DMS153 treated with DMSO at 0.1 percent for 48 hours (cell line): ENCODE results near the gene MRPL55.

Experiments
- DNase-seq: peaks from one replicate; lab custom pipeline; 2025; ENCODE audit not compliant: unreplicated experiment; lab: John Stamatoyannopoulos, UW

Gene MRPL55

GRCh38 chr1:228073857-228074545 is 35.1 kb downstream of the MRPL55 start:
- DNase-seq: no peak

- DNase-seq: no peak
Measured at GRCh38 chr1:228073061-228073856, 35.8 kb downstream of the MRPL55 start.

GRCh38 chr1:228072658-228073043 is 36.4 kb downstream of the MRPL55 start:
- no peak for DNase-seq

DNA sequence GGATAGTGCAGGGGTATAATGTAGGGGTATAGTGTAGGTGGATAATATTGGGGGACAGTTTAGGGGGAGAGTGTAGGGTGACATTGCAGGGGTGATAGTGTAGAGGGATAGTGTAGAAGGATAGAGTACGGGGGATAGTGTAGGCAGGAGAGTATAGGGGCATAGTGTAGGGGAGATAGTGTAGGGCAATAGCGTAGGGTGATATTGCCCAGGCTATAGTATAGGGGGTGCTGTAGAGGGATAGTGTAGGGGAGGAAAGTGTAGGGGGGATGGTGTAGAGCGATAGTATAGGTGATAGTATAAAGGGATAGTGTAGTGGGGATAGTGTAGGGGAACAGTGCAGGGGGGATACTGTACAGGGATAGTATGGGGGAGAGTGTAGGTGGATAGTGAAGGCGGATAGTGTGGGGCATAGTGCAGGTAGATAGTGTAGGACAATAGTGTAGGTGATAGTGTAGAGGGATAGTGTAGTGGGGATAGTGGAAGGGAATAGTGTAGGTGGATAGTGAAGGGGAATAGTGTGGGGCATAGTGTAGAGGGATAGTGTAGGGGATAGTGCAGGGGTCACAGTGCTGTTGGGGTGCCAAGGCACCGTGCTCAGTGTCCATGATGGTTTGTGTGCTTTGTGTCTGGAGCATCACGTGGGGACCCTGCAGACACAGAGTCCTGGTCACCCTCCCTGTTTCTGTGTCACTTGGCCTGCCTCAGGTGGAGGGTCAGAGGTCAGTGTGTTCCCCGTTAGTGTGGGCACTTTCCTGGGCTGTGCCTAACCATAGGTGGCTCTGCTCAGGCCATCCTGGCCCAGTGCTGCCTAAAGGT is 37.1 kb downstream of the MRPL55 start:
- DNase-seq: no peak

- DNase-seq: no peak
Measured at GRCh38 chr1:228070851-228071250, 38.2 kb downstream of the MRPL55 start.

- no peak for DNase-seq
Measured at GRCh38 chr1:228070173-228070572, 38.9 kb downstream of the MRPL55 start.

GRCh38 chr1:228068359-228068758 is 40.7 kb downstream of the MRPL55 start:
- no peak for DNase-seq

GRCh38 chr1:228066891-228067654 is 42.0 kb downstream of the MRPL55 start:
- DNase-seq: no peak

DNA sequence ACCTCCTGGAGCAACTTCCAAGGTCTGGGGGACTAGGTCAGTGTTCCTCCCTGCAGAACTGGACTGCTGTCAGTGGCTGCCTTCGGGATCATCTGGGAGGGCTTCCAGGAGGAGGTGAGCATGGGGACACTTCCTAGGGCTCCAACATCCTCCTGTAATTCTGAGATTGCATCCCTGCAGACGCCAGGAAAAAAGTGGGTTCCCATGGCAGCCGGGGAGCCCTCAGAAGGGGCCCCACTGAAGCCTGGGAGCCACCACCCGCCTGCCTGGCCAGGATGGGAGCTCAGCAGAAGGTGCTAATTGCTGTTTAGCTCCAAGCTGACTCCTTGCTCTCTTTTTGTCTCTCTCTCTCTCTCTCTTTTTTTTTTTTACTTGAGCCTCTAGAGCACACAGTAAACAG is 42.7 kb downstream of the MRPL55 start:
- DNase-seq: no peak

- no peak for DNase-seq
Measured at GRCh38 chr1:228065543-228066347, 43.4 kb downstream of the MRPL55 start.

DNA sequence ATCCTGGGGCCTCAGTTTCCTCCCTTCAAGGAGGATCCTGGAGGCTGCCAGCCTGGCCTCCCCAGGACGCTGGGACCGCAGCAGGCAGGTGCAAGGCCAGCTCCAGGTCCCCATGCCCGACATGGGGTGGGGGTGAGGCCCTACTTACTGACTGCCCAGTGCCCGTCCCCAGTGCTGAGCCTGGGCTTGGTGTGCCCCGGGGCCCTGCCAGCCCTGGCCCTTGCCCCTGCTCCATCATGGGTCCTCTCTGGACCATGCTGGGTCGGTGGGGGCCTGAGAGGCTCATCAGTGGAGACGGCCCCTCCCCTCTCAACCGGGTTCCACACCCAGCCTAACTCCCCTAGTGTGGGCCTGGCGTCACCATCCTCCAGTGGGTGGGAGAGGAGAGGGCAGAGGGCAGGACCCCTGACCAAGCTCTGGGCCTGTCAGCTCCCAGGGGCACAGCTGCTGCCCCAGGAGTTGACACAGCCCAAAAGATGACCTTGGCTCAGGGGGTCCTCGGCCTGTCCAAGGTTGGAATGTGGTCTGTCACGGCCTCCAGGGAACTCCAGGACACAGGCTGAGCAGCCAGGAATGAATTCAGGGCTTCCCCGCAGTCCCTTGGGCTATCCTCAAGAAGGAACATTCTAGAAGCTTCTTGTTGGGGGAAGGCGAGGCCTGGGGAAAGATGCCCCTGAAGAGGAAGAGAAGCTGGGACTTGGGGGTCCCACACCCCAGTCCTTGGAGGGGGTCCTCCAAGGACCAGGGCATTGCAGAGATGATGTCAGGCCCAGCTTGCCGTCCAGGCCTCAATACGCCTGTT is 44.2 kb downstream of the MRPL55 start:
- DNase-seq: no peak

- DNase-seq: no peak
Measured at GRCh38 chr1:228064296-228064695, 44.8 kb downstream of the MRPL55 start.

GRCh38 chr1:228063251-228064191 is 45.6 kb downstream of the MRPL55 start:
- DNase-seq: no peak

DNA sequence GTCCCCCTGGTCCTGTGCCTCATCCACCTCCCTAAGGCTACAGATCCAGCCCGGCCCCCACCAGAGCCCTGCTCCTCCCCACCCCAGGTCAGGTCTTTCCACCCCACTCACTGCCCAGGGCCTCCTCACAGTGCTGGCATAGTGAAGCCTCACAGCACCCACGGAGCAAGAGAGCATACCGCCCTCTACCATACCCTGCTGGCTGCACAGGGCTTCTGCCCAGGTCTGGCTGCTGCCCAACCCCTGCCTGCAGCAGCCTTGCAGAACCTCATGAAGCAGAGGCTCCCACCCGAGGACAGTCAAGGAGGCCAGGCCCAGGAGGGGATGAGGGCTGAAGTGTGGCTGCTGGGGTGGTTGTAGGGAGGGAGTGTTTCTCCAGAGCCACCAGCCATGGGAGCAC is 46.3 kb downstream of the MRPL55 start:
- DNase-seq: no peak

DNA sequence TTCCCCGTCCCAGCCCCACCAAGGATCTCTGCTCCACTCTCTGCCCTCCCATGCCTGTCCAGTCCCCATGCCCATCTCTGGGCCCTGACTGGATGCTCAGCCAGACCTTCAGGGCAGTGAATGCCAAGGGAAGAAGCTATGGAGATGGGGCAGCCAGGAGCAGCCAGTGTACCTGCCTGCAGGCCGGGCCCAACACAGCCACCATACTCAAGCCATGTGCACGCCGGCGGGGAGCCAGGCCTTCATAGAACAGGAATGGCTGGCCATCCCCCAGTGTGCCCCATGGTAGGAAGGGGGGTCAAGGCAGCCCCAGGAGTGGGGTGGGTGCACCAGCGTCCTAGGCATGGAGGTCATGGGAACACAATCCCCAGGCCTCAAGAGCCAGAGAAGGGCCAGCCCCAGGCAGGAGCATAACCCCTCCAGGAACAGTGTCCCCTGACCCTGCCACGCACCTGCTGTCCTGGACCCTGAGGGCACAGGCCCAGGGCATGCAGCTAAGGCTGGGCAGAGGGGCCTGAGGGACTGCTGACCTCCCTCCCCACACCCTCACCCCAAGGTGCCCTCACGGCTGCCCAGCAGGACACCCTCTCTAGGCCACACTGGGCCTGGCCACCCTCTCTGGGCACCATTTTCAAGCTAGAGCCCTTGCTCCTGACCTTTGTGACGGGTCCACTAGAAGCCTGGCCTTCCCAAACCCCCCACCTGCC is 46.9 kb downstream of the MRPL55 start:
- DNase-seq: no peak

DNA sequence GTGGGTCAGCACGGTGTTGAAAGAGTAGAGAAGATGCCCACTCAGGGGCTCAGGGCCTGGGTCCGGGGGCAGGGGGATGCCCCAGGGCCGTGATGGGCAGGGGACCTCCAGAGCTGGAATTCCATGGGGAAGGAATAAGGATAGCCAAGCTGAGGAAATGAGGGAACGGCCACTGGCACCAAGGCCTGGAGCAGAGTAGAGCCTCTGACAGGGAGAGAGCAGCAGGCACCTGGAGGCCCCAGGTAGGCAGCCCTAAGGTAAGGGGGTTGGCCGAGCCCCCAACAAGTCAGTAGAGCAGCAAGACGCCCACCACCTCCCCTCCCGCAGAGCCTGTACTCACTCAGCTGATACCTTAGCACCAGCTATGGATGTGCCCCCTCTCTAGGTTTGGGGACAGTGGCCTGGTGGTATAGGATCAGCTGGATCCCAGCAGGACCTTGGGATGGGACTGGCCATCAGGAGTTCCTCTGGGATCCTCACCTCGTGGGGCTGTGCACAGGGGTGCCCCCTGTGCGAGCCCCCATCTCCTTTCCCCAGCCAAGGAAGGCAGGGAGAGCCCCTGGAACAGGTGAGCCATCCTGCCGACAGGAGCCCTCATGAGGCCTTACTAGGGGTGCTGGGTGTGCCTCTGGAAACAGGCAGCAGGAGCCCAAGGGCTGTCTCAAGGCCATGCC is 47.6 kb downstream of the MRPL55 start:
- DNase-seq: no peak
